Measurements from ENCODE around the gene TWSG1. TPM values are rescaled to one million over a fixed set of nuclear protein-coding genes. Genes with fewer than 3 reads are reported as not detected.

The TWSG1 gene
- polyA plus RNA-seq, 3 donors, result 1.6 to 5.5 (median 3.9) TPM

- H3K36me3 ChIP-seq (replicated peaks in 1 of 2; ENCODE audit: control insufficient read depth in 1 of 2, insufficient read depth in 2 of 2, low read length in 2 of 2), result no peaks in the 10 kb centered on the region
- no peak for DNase-seq
- Mint-ChIP-seq H3K9me3 (peaks cover 0 to 6% (median 0%) of the 10 kb centered on the region in 7 donors), H3K27ac (no peak overlapping the region), H3K36me3 (peaks cover 6% of the 10 kb centered on the region in 2 donors), H3K4me3 (no peak overlapping the region), H3K27me3 (ENCODE audit: low read depth in 3 of 3) (peaks cover 0 to 3% (median 0%) of the 10 kb centered on the region in 3 donors), H3K4me1 (peaks cover 4% of the 10 kb centered on the region)
- H3K9me3 ChIP-seq (replicated peaks in 1 of 2; ENCODE audit: control insufficient read depth in 1 of 2, insufficient read depth in 1 of 2, low read length in 2 of 2), result no peaks in the 10 kb centered on the region
- no peak for TF ChIP-seq CTCF (IDR thresholded peaks at IDR 0.05)
- H3K27ac ChIP-seq (ENCODE audit: low read depth in 1 of 2, low read length in 2 of 2), result no peak overlapping the region
- intact Hi-C loops (cut with micrococcal nuclease), result no loop called here
- H3K27me3 ChIP-seq (ENCODE audit: control insufficient read depth in 2 of 2, insufficient read depth in 2 of 2, low read length in 2 of 2), result no peaks in the 10 kb centered on the region
- H4K20me1 ChIP-seq (ENCODE audit: insufficient read depth, low read length), result no peaks in the 10 kb centered on the region
- no peak overlapping the region for H3K4me2 ChIP-seq (replicated peaks; ENCODE audit: extremely low read depth, low read length, poor library complexity, severe bottlenecking)
- no peak overlapping the region for H2AFZ ChIP-seq (ENCODE audit: insufficient read depth, low read depth, low read length, poor library complexity, severe bottlenecking)
- no peak overlapping the region for H3K9ac ChIP-seq (ENCODE audit: insufficient read depth, low read length, poor library complexity, severe bottlenecking)
- no peaks in the 10 kb centered on the region for H3K79me2 ChIP-seq (ENCODE audit: insufficient read depth, low read length)
- H3K4me3 ChIP-seq (replicated peaks in 1 of 3; ENCODE audit: low read depth in 2 of 3, low read length in 3 of 3), result no peak overlapping the region
- H3K4me1 ChIP-seq (ENCODE audit: control insufficient read depth in 1 of 2, insufficient read depth in 2 of 2, low read length in 2 of 2), result no peaks in the 10 kb centered on the region
- no CpG with 5 or more reads among the region's 2 CpGs for WGBS (ENCODE audit: insufficient coverage)
Measured at GRCh38 chr18:9346775-9347174, 12.2 kb downstream of the TWSG1 start.

- H3K27me3 Mint-ChIP-seq (ENCODE audit: low read depth in 3 of 3), result peaks cover 0 to 3% (median 0%) of the 10 kb centered on the region in 3 donors
- Histone ChIP-seq H3K9ac (ENCODE audit: insufficient read depth, low read length, poor library complexity, severe bottlenecking) (no peak overlapping the region), H3K4me2 (replicated peaks; ENCODE audit: extremely low read depth, low read length, poor library complexity, severe bottlenecking) (no peak overlapping the region), H3K27ac (ENCODE audit: low read depth in 1 of 2, low read length in 2 of 2) (no peak overlapping the region), H4K20me1 (ENCODE audit: insufficient read depth, low read length) (no peaks in the 10 kb centered on the region), H3K79me2 (ENCODE audit: insufficient read depth, low read length) (no peaks in the 10 kb centered on the region), H3K4me3 (replicated peaks in 1 of 3; ENCODE audit: low read depth in 2 of 3, low read length in 3 of 3) (no peak overlapping the region), H3K9me3 (replicated peaks in 1 of 2; ENCODE audit: control insufficient read depth in 1 of 2, insufficient read depth in 1 of 2, low read length in 2 of 2) (no peaks in the 10 kb centered on the region), H2AFZ (ENCODE audit: insufficient read depth, low read depth, low read length, poor library complexity, severe bottlenecking) (no peak overlapping the region), H3K27me3 (ENCODE audit: control insufficient read depth in 2 of 2, insufficient read depth in 2 of 2, low read length in 2 of 2) (no peaks in the 10 kb centered on the region), H3K36me3 (replicated peaks in 1 of 2; ENCODE audit: control insufficient read depth in 1 of 2, insufficient read depth in 2 of 2, low read length in 2 of 2) (no peaks in the 10 kb centered on the region), H3K4me1 (ENCODE audit: control insufficient read depth in 1 of 2, insufficient read depth in 2 of 2, low read length in 2 of 2) (no peaks in the 10 kb centered on the region)
- H3K4me3 Mint-ChIP-seq, result no peak overlapping the region
- no peak for DNase-seq
- H3K9me3 Mint-ChIP-seq, result peaks cover 0 to 5% (median 0%) of the 10 kb centered on the region in 7 donors
- no peak overlapping the region for H3K27ac Mint-ChIP-seq
- H3K4me1 Mint-ChIP-seq, result peaks cover 4% of the 10 kb centered on the region
- peaks cover 6% of the 10 kb centered on the region in 2 donors for H3K36me3 Mint-ChIP-seq
- 60% methylated on average over 1 of the region's 3 CpGs for WGBS (ENCODE audit: insufficient coverage)
- no peak for TF ChIP-seq CTCF (IDR thresholded peaks at IDR 0.05)
- intact Hi-C loops (cut with micrococcal nuclease), result no loop called here
Measured at GRCh38 chr18:9348079-9348671, 13.6 kb downstream of the TWSG1 start.

Data from CD14-positive monocyte (primary cell).